ENCODE results near the gene SENP3.

- TF ChIP-seq POLR2A (IDR thresholded peaks at IDR 0.05) (no peak), CTCF (IDR thresholded peaks at IDR 0.05) (no peak)
Observed at GRCh38 chr17:7586673-7587419, 25.1 kb downstream of the SENP3 start.
